Esophagus muscularis mucosa (tissue), 4 donors: Measurements from ENCODE around the gene OAF. TPM values are rescaled to one million over a fixed set of nuclear protein-coding genes. Genes with fewer than 3 reads are reported as not detected.

ENCODE experiments used
- DNase-seq: peaks from one replicate; pipeline ENCODE4 v3.0.0-alpha.2; 2017; ENCODE audit errors: extremely low spot score
- H3K27ac ChIP-seq, 4 donors: fragments of 200-600 bp; sonication (generic); replicated peaks in 1 of 4; 1 replicate in 3 of 4; 2 replicates in 1 of 4; pipeline ENCODE4 v1.5.1; 2016 to 2019; ENCODE audit warnings: mild to moderate bottlenecking in 1 of 4
- H3K27me3 ChIP-seq, 4 donors: fragments of 200-600 bp; sonication (generic); one replicate each; pipeline versions ENCODE4 v1.5.1 to v1.6.0; 2016 to 2019
- H3K36me3 ChIP-seq, 4 donors: fragments of 200-600 bp; sonication (generic); one replicate each; pipeline ENCODE4 v1.5.1; 2016 to 2019
- H3K4me1 ChIP-seq, 4 donors: fragments of 200-600 bp; sonication (generic); one replicate each; pipeline ENCODE4 v1.5.1; 2016 to 2019
- H3K4me3 ChIP-seq, 4 donors: fragments of 200-600 bp; sonication (generic); 1 replicate in 2 of 4; 2 replicates in 2 of 4; pipeline ENCODE4 v1.5.1; 2016 to 2019; ENCODE audit warnings: mild to moderate bottlenecking in 4 of 4, moderate library complexity in 1 of 4
- H3K9me3 ChIP-seq, 4 donors: fragments of 200-600 bp; sonication (generic); 1 replicate in 3 of 4; 2 replicates in 1 of 4; pipeline ENCODE4 v1.5.1; 2016 to 2019
- CTCF ChIP-seq, 3 experiments: fragments of 200-600 bp in 2 of 3; fragments of 450-650 bp in 1 of 3; sonication (generic) in 2 of 3; IDR thresholded peaks; one replicate each; pipeline ENCODE4 v1.5.1; 2017 to 2019; ENCODE audit warnings: antibody characterized with exemption in 3 of 3, mild to moderate bottlenecking in 2 of 3, moderate library complexity in 1 of 3
- EP300 ChIP-seq: sonication (generic); formaldehyde crosslinking; IDR thresholded peaks from one replicate; pipeline ENCODE4 v1.6.1; 2017; ENCODE audit warnings: antibody characterized with exemption
- POLR2A ChIP-seq: fragments of 450-650 bp; IDR thresholded peaks from one replicate; pipeline ENCODE4 v1.6.1; 2017; ENCODE audit warnings: antibody characterized with exemption, moderate library complexity, mild to moderate bottlenecking, low read depth
- POLR2AphosphoS5 ChIP-seq, 2 donors: sonication (generic); formaldehyde crosslinking; IDR thresholded peaks; one replicate each; pipeline ENCODE4 v1.6.1; 2017; ENCODE audit warnings: antibody characterized with exemption in 2 of 2
- WGBS: methylation state at CpG from one replicate; pipeline ENCODE4 v1.1.5; 2018; 5-methylcytosine and 5-hydroxymethylcytosine counted together
- intact Hi-C: fragments of 100-400 bp; cut with DNase I; formaldehyde crosslinking; loops from one replicate; pipeline ENCODE4 v1.15.1; 2023
- total RNA-seq, 4 donors: library from RNA; depleted of rRNA; stranded (reverse); fragments of >200 nt; gene quantifications; one replicate each; pipeline versions ENCODE4 v1.1.0 to v1.2.1, GENCODE V29; 2016

OAF gene
- total RNA-seq, 4 donors from 2014 or later, result 30.7 to 66.1 (median 58.1) TPM

GRCh38 chr11:120192831-120193625 is 17.8 kb upstream of the OAF start:
- no peak for TF ChIP-seq CTCF (IDR thresholded peaks at IDR 0.05)
- TF ChIP-seq POLR2A, result no peak
- no peak for TF ChIP-seq POLR2AphosphoS5 (IDR thresholded peaks at IDR 0.05)
- no peak for TF ChIP-seq EP300
- Histone ChIP-seq H3K27me3 (peaks cover 0 to 11% (median 0%) of the 10 kb centered on the region in 4 donors), H3K9me3 (no peaks in the 10 kb centered on the region), H3K4me3 (no peak overlapping the region), H3K36me3 (no peaks in the 10 kb centered on the region), H3K27ac (no peak overlapping the region), H3K4me1 (peaks cover 0 to 34% (median 12%) of the 10 kb centered on the region in 4 donors)
- no peak for DNase-seq
- intact Hi-C loops, result no loop called here
- 98% methylated on average over 5 of the region's 15 CpGs for WGBS

- H3K4me1 ChIP-seq, result peaks cover 0 to 37% (median 11%) of the 10 kb centered on the region in 4 donors
Observed at GRCh38 chr11:120194166-120194565, 16.7 kb upstream of the OAF start.

GRCh38 chr11:120195601-120196320 is 15.1 kb upstream of the OAF start:
- H3K9me3 ChIP-seq, result no peaks in the 10 kb centered on the region
- H3K27ac ChIP-seq, result no peak overlapping the region
- H3K27me3 ChIP-seq, result peaks cover 0 to 33% (median 0%) of the 10 kb centered on the region in 4 donors
- H3K4me3 ChIP-seq, result no peak overlapping the region
- intact Hi-C loops, result no loop called here
- H3K4me1 ChIP-seq, result peaks cover 0 to 38% (median 12%) of the 10 kb centered on the region in 4 donors
- WGBS, result 75% methylated on average over 13 of the region's 13 CpGs
- no peaks in the 10 kb centered on the region for H3K36me3 ChIP-seq
- TF ChIP-seq POLR2A (no peak), EP300 (no peak), CTCF (IDR thresholded peaks at IDR 0.05) (no peak), POLR2AphosphoS5 (IDR thresholded peaks at IDR 0.05) (no peak)
- DNase-seq, result no peak

More at GRCh38 chr11:120194166-120194565, 16.7 kb upstream of the OAF start:
- H3K9me3 ChIP-seq, result no peaks in the 10 kb centered on the region
- H3K4me3 ChIP-seq, result no peak overlapping the region
- 89% methylated on average over 3 of the region's 4 CpGs for WGBS
- TF ChIP-seq POLR2A, result no peak
- no peak for TF ChIP-seq POLR2AphosphoS5 (IDR thresholded peaks at IDR 0.05)
- no peak for TF ChIP-seq CTCF (IDR thresholded peaks at IDR 0.05)
- TF ChIP-seq EP300, result no peak
- no peaks in the 10 kb centered on the region for H3K36me3 ChIP-seq
- DNase-seq, result no peak
- peaks cover 0 to 21% (median 0%) of the 10 kb centered on the region in 4 donors for H3K27me3 ChIP-seq
- intact Hi-C loops, result no loop called here
- no peak overlapping the region for H3K27ac ChIP-seq

- H3K27ac ChIP-seq, result peak overlapping the region in 3 of 4 donors; percentile 28 to 61 (median 54)
Observed at GRCh38 chr11:120196826-120197225, 14.0 kb upstream of the OAF start.

More at GRCh38 chr11:120196826-120197225, 14.0 kb upstream of the OAF start:
- TF ChIP-seq CTCF (IDR thresholded peaks at IDR 0.05), result no peak
- TF ChIP-seq POLR2AphosphoS5 (IDR thresholded peaks at IDR 0.05), result no peak
- no peak for TF ChIP-seq POLR2A
- TF ChIP-seq EP300, result no peak
- Histone ChIP-seq H3K27me3 (peaks cover 0 to 41% (median 0%) of the 10 kb centered on the region in 4 donors), H3K4me1 (peaks cover 0 to 38% (median 12%) of the 10 kb centered on the region in 4 donors), H3K9me3 (no peaks in the 10 kb centered on the region), H3K4me3 (no peak overlapping the region), H3K36me3 (no peaks in the 10 kb centered on the region)
- WGBS, result 97% methylated on average over 3 of the region's 6 CpGs
- DNase-seq, result no peak
- intact Hi-C loops, result no loop called here
